Epithelial cell of proximal tubule (primary cell): ENCODE measurements around the gene ACSS1. TPM values are rescaled to one million over a fixed set of nuclear protein-coding genes. Genes with fewer than 3 reads are reported as not detected.

Experiments used
- DNase-seq: peaks from one replicate; pipeline ENCODE4 v3.0.0-alpha.2; 2011; ENCODE audit warnings: low read depth
- H3K4me3 ChIP-seq: 2 replicates; pipeline ENCODE4 v1.5.1; 2011; ENCODE audit warnings: low read depth, mild to moderate bottlenecking, low read length
- CTCF ChIP-seq: conservative IDR thresholded peaks from 2 replicates; pipeline ENCODE4 v1.5.1; 2012; ENCODE audit warnings: low read depth, mild to moderate bottlenecking, low read length
- total RNA-seq: library from RNA; depleted of rRNA; stranded (reverse); fragments of >200 nt; gene quantifications from 2 replicates; pipeline ENCODE4 v1.2.3, GENCODE V29; 2015

The ACSS1 gene
- total RNA-seq, 1 donor from 2014 or later, result 3.9 TPM

DNA sequence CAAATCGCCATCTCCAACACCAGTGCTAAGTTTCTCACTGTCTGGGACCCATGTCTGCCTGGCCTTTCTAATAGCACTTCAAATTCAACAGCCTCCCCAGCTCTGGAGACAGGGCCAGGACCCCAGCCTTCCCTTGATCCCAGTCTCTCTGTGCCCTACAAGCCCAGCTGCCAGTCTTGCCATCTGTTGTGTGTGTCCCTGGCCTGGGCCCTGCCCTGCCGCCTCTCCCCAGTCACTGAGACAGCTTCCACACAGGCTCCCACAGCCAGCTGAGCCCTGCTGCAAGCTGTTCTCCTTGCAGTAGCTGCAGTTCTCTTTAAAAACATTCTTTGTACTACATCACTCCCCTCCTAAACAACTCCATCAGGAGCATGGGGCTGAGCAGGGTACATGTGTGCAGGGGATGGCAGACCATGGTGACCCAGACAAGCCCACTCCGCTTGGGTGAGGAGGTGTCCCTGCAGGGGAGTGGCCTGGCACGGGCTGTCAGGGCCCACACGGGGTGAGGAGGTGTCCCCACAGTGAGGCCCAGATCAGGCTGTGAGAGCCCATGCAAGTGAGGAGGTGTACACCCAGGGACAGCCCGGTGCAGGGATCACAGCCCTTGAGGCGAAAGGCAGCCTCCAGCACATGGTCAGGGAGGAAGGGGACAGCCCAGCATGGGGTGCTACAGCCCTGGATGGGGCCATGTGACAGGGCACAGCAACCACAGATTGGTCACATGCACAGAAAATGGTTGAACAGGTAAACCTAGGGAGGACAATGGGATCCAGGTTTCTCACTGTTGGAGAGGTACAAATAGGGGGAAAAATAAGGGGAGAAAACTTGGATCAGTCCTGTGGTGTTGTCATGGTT lies 92.6 kb downstream of the ACSS1 start:
- TF ChIP-seq CTCF, result no peak
- no peak overlapping the region for H3K4me3 ChIP-seq
- DNase-seq, result no peak

DNA sequence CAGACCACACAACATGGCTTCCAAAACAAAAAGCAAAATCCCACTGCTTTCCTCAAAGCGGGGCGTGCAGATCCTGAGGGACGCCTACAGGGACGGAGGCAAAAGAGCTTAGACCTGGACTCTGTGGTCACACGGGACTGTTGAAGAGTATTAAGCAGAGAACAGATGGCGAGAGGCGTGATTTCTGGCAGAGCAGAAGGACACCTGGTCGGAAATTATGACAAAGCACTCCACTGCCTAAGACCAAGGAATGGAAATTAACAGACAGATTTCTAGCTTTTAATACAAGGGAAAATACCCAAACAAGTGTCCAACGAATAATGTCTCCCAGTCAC lies 93.5 kb downstream of the ACSS1 start:
- no peak for TF ChIP-seq CTCF
- no peak for DNase-seq
- H3K4me3 ChIP-seq, result no peak overlapping the region

GRCh38 chr20:24963672-24964505 lies 94.0 kb downstream of the ACSS1 start:
- no peak for TF ChIP-seq CTCF
- H3K4me3 ChIP-seq, result no peak overlapping the region
- DNase-seq, result no peak

GRCh38 chr20:24962510-24962909 lies 95.4 kb downstream of the ACSS1 start:
- no peak overlapping the region for H3K4me3 ChIP-seq
- no peak for TF ChIP-seq CTCF
- no peak for DNase-seq

- no peak for TF ChIP-seq CTCF
- no peak overlapping the region for H3K4me3 ChIP-seq
- no peak for DNase-seq
These were observed 95.8 kb downstream of the ACSS1 start for GRCh38 chr20:24962182-24962492.

GRCh38 chr20:24961384-24962181 lies 96.4 kb downstream of the ACSS1 start:
- DNase-seq, result no peak
- TF ChIP-seq CTCF, result no peak
- no peak overlapping the region for H3K4me3 ChIP-seq
